ENCODE measurements around the gene TYW5.

TYW5 gene

DNA sequence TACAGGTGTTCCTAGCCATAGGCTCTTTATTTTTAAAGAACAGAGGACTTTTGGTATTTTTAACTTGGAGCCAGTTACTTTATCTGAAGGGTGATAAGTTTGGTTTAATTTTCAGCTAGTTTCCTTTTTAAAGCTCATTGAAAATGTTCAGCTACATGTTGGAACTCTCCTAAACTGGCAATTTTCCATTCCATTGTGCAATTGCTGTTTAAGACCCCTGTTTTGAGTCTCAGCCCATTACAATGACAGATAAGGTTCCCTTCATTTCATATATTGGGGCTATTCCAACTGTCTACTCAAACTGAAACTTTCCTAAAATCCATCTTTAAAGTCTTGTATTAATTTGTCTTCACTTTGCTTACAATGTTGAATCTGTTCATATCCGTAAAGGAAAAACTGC lies 11.7 kb upstream of the TYW5 start:
- Histone ChIP-seq H3K27me3 (ENCODE audit: insufficient read depth, low read length) (no peaks in the 10 kb centered on the region), H4K12ac (ENCODE audit: low read depth, low read length) (no peak overlapping the region)

DNA sequence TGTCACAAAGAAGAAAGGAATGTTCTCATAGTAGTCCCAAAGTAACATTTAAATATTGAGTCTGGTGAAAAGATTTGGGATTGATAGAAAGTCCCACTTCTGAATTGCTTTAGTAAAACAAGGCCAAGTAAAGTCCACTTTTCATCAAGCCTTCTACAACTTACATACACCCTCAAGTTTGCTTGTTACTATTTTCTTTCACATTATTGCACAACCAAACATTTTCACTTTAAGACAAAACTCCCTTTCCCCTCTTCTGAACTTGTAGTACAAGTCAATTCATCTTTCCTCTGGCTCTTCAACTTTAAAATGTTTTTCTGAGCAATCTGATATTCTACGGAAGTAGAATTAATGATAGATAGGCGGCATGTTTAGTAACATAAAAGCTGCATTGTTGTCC lies 11.1 kb upstream of the TYW5 start:
- Histone ChIP-seq H3K14ac (ENCODE audit: low read length) (no peak overlapping the region), H3K23ac (ENCODE audit: low read length) (no peak overlapping the region), H4K12ac (ENCODE audit: low read depth, low read length) (no peak overlapping the region), H3K18ac (ENCODE audit: low read length) (no peak overlapping the region), H3K9ac (ENCODE audit: low read length) (no peak overlapping the region), H3K4me3 (ENCODE audit: low read depth, low read length) (no peak overlapping the region), H3K4me2 (ENCODE audit: low read length) (no peak overlapping the region), H3K9me3 (ENCODE audit: insufficient read depth, low read depth, low read length) (no peaks in the 10 kb centered on the region), H2AFZ (ENCODE audit: insufficient read depth, low read length, poor library complexity) (no peak overlapping the region), H3K4ac (ENCODE audit: low read depth, low read length) (no peak overlapping the region), H3K36me3 (ENCODE audit: control insufficient read depth in 1 of 2, insufficient read depth in 2 of 2, low read length in 2 of 2) (peaks cover 11 to 13% of the 10 kb centered on the region in 2 experiments), H3K79me1 (ENCODE audit: low read length) (no peaks in the 10 kb centered on the region), H4K8ac (ENCODE audit: low read depth, low read length) (no peak overlapping the region), H2AK5ac (ENCODE audit: low read length) (no peak overlapping the region), H2BK120ac (ENCODE audit: insufficient read depth, low read length, poor library complexity) (no peak overlapping the region), H3K4me1 (ENCODE audit: control insufficient read depth in 1 of 2, insufficient read depth in 2 of 2, low read length in 2 of 2) (no peaks in the 10 kb centered on the region), H3K27me3 (ENCODE audit: insufficient read depth, low read length) (no peaks in the 10 kb centered on the region), H2BK12ac (ENCODE audit: low read length) (no peak overlapping the region), H3K27ac (ENCODE audit: low read depth, low read length) (no peak overlapping the region), H2BK5ac (ENCODE audit: low read depth, low read length, poor library complexity) (no peak overlapping the region), H3K79me2 (ENCODE audit: control insufficient read depth, insufficient read depth, low read length, poor library complexity) (no peaks in the 10 kb centered on the region), H4K91ac (ENCODE audit: low read depth, low read length) (no peak overlapping the region)
- no CpG with 5 or more reads among the region's 2 CpGs for WGBS (ENCODE audit: extremely low coverage, insufficient coverage, insufficient read length)
- DNase-seq, result no peak

More for the DNA sequence above, 11.7 kb upstream of the TYW5 start:
- no peak overlapping the region for H3K14ac ChIP-seq (ENCODE audit: low read length)
- no peak overlapping the region for H2AK5ac ChIP-seq (ENCODE audit: low read length)
- no peak overlapping the region for H4K91ac ChIP-seq (ENCODE audit: low read depth, low read length)
- no peak overlapping the region for H2AFZ ChIP-seq (ENCODE audit: insufficient read depth, low read length, poor library complexity)
- H3K4me3 ChIP-seq (ENCODE audit: low read depth, low read length), result no peak overlapping the region
- no peak overlapping the region for H3K27ac ChIP-seq (ENCODE audit: low read depth, low read length)
- no peak overlapping the region for H2BK120ac ChIP-seq (ENCODE audit: insufficient read depth, low read length, poor library complexity)
- no peaks in the 10 kb centered on the region for H3K9me3 ChIP-seq (ENCODE audit: insufficient read depth, low read depth, low read length)
- H3K36me3 ChIP-seq (ENCODE audit: control insufficient read depth in 1 of 2, insufficient read depth in 2 of 2, low read length in 2 of 2), result peaks cover 11 to 13% of the 10 kb centered on the region in 2 experiments
- no peak for DNase-seq
- H3K79me1 ChIP-seq (ENCODE audit: low read length), result no peaks in the 10 kb centered on the region
- no peak overlapping the region for H3K4ac ChIP-seq (ENCODE audit: low read depth, low read length)
- H3K18ac ChIP-seq (ENCODE audit: low read length), result no peak overlapping the region
- no CpG with 5 or more reads among the region's 1 CpG for WGBS (ENCODE audit: extremely low coverage, insufficient coverage, insufficient read length)
- no peak overlapping the region for H3K4me2 ChIP-seq (ENCODE audit: low read length)
- no peak overlapping the region for H3K9ac ChIP-seq (ENCODE audit: low read length)
- no peak overlapping the region for H2BK12ac ChIP-seq (ENCODE audit: low read length)
- H3K4me1 ChIP-seq (ENCODE audit: control insufficient read depth in 1 of 2, insufficient read depth in 2 of 2, low read length in 2 of 2), result no peaks in the 10 kb centered on the region
- no peaks in the 10 kb centered on the region for H3K79me2 ChIP-seq (ENCODE audit: control insufficient read depth, insufficient read depth, low read length, poor library complexity)
- no peak overlapping the region for H2BK5ac ChIP-seq (ENCODE audit: low read depth, low read length, poor library complexity)
- H4K8ac ChIP-seq (ENCODE audit: low read depth, low read length), result no peak overlapping the region
- H3K23ac ChIP-seq (ENCODE audit: low read length), result no peak overlapping the region

DNA sequence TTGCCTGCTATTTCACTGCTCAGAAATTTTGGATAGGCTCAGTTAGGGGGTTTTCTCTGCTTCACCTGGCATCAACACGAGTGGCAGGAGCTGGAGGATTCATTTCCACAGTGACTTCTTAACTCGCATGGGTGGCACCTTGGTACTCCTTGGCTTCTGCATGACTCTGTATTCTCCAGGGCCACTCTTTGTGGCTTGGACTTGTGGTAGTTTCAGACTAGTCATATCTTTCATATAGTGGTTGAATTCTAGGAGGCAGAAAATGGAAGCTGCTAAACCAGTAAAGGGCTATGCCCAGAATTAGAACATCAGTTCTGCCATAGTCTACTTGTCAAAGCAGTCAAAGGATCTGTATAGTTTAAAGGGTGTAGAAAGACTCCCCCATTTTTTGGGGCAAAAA lies 6.9 kb upstream of the TYW5 start:
- Histone ChIP-seq H2AK5ac (ENCODE audit: low read length) (no peak overlapping the region), H3K36me3 (ENCODE audit: control insufficient read depth in 1 of 2, insufficient read depth in 2 of 2, low read length in 2 of 2) (peaks cover 14% of the 10 kb centered on the region in 2 experiments), H3K23ac (ENCODE audit: low read length) (no peak overlapping the region), H4K91ac (ENCODE audit: low read depth, low read length) (no peak overlapping the region), H3K9me3 (ENCODE audit: insufficient read depth, low read depth, low read length) (no peaks in the 10 kb centered on the region), H3K9ac (ENCODE audit: low read length) (no peak overlapping the region), H3K79me1 (ENCODE audit: low read length) (no peaks in the 10 kb centered on the region), H2BK5ac (ENCODE audit: low read depth, low read length, poor library complexity) (no peak overlapping the region), H3K4me1 (ENCODE audit: control insufficient read depth in 1 of 2, insufficient read depth in 2 of 2, low read length in 2 of 2) (no peaks in the 10 kb centered on the region), H4K8ac (ENCODE audit: low read depth, low read length) (no peak overlapping the region), H3K4ac (ENCODE audit: low read depth, low read length) (no peak overlapping the region), H2AFZ (ENCODE audit: insufficient read depth, low read length, poor library complexity) (no peak overlapping the region), H2BK120ac (ENCODE audit: insufficient read depth, low read length, poor library complexity) (no peak overlapping the region), H3K27me3 (ENCODE audit: insufficient read depth, low read length) (no peaks in the 10 kb centered on the region), H2BK12ac (ENCODE audit: low read length) (no peak overlapping the region), H3K4me3 (ENCODE audit: low read depth, low read length) (no peak overlapping the region), H3K4me2 (ENCODE audit: low read length) (no peak overlapping the region), H4K12ac (ENCODE audit: low read depth, low read length) (no peak overlapping the region), H3K27ac (ENCODE audit: low read depth, low read length) (no peak overlapping the region), H3K14ac (ENCODE audit: low read length) (no peak overlapping the region), H3K18ac (ENCODE audit: low read length) (no peak overlapping the region), H3K79me2 (ENCODE audit: control insufficient read depth, insufficient read depth, low read length, poor library complexity) (no peaks in the 10 kb centered on the region)
- no peak for DNase-seq
- no CpG with 5 or more reads among the region's 2 CpGs for WGBS (ENCODE audit: extremely low coverage, insufficient coverage, insufficient read length)

DNA sequence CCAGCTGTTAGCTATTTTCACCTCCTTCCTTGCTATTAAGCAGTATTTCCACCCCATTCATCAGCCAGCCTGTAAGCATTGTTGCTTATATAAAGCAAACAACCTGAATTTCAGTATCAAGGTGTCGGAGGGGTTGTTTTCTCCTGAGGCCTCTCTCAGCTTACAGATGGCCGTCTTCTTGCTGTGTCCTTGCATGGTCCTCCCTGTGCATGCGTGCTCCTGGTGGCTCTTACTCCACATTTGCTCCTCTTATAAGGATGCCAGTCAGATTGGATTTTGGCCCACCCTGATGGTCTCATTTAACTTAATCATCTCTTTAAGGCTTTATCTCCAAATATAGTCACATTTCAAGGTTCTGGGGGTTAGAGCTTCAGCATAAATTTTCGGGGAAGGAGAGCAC lies 2.7 kb upstream of the TYW5 start:
- Histone ChIP-seq H2BK5ac (ENCODE audit: low read depth, low read length, poor library complexity) (no peak overlapping the region), H4K91ac (ENCODE audit: low read depth, low read length) (no peak overlapping the region), H3K36me3 (ENCODE audit: control insufficient read depth in 1 of 2, insufficient read depth in 2 of 2, low read length in 2 of 2) (peaks cover 6 to 9% of the 10 kb centered on the region in 2 experiments), H3K18ac (ENCODE audit: low read length) (no peak overlapping the region), H3K14ac (ENCODE audit: low read length) (no peak overlapping the region), H3K23ac (ENCODE audit: low read length) (no peak overlapping the region), H2AFZ (ENCODE audit: insufficient read depth, low read length, poor library complexity) (no peak overlapping the region), H3K4me3 (ENCODE audit: low read depth, low read length) (no peak overlapping the region), H3K9me3 (ENCODE audit: insufficient read depth, low read depth, low read length) (no peaks in the 10 kb centered on the region), H3K9ac (ENCODE audit: low read length) (no peak overlapping the region), H3K4me1 (ENCODE audit: control insufficient read depth in 1 of 2, insufficient read depth in 2 of 2, low read length in 2 of 2) (peaks cover 0 to 8% of the 10 kb centered on the region in 2 experiments), H3K4me2 (ENCODE audit: low read length) (no peak overlapping the region), H2AK5ac (ENCODE audit: low read length) (no peak overlapping the region), H3K79me1 (ENCODE audit: low read length) (peaks cover 10% of the 10 kb centered on the region), H3K27ac (ENCODE audit: low read depth, low read length) (no peak overlapping the region), H3K79me2 (ENCODE audit: control insufficient read depth, insufficient read depth, low read length, poor library complexity) (peaks cover 14% of the 10 kb centered on the region), H4K8ac (ENCODE audit: low read depth, low read length) (no peak overlapping the region), H4K12ac (ENCODE audit: low read depth, low read length) (no peak overlapping the region), H2BK120ac (ENCODE audit: insufficient read depth, low read length, poor library complexity) (no peak overlapping the region), H3K4ac (ENCODE audit: low read depth, low read length) (peak overlapping the region; percentile 78), H2BK12ac (ENCODE audit: low read length) (no peak overlapping the region), H3K27me3 (ENCODE audit: insufficient read depth, low read length) (no peaks in the 10 kb centered on the region)
- DNase-seq, result no peak
- no CpG with 5 or more reads among the region's 4 CpGs for WGBS (ENCODE audit: extremely low coverage, insufficient coverage, insufficient read length)

All from trophoblast cell (in vitro differentiated cells and primary cell).